ENCODE data around the gene PALM.

PALM gene, protein sequence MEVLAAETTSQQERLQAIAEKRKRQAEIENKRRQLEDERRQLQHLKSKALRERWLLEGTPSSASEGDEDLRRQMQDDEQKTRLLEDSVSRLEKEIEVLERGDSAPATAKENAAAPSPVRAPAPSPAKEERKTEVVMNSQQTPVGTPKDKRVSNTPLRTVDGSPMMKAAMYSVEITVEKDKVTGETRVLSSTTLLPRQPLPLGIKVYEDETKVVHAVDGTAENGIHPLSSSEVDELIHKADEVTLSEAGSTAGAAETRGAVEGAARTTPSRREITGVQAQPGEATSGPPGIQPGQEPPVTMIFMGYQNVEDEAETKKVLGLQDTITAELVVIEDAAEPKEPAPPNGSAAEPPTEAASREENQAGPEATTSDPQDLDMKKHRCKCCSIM

DNA sequence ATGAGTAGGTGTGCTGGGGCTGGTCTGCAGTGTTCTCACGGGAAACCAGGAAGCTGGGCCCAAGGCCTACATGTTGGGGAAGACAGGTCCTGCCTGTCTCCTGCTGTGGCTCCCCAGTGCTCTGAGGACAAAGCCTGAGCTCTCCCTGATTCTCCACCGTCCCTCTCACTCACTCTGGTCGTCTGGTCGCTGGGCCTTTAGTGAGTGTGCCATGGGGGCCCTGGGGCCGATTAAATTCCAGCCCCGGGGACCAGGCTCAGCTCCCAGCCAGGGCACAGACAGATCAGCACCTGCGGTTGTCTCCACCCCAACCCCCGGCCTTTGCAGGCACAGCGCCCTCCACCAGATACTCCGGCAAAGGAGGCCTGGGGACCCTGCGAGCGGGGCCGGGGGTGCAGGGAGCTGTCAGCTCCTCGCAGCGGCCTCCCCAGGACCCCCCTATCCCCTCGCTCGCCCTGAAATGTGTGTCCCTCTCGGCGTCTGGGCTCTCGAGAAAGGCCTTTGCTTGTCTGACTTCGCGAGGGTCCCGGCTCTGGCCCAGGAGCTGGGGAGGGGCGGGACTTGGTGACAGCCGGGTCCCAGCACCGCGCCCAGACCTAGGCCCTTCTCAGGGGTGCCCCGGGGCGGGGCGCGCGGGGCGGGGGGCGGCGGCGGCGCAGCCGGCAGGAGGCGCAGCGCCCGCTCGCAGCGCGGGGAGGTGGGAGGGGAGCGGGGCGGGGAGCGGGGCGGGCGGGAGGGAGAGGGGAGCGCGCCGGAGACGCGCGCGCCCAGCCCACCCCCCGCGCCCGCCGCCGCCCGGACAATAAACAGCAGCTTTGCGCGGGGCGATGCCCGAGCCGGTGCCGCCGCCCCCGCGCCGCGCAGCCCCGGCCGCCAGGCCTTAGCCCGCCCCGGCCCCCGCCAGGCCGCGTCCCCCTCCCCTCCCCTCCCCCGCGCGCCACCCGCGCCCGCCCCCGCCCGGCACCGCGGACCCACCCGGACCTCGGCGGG, at the start of gene PALM:
TSS of gene PALM (plus strand) at position 782 of the 990 bp plus-strand sequence. CDS start 212 bp downstream, outside the sequence.
- no peak for TF ChIP-seq ZFX (IDR thresholded peaks at IDR 0.05)
- TF ChIP-seq, protein P1, sequence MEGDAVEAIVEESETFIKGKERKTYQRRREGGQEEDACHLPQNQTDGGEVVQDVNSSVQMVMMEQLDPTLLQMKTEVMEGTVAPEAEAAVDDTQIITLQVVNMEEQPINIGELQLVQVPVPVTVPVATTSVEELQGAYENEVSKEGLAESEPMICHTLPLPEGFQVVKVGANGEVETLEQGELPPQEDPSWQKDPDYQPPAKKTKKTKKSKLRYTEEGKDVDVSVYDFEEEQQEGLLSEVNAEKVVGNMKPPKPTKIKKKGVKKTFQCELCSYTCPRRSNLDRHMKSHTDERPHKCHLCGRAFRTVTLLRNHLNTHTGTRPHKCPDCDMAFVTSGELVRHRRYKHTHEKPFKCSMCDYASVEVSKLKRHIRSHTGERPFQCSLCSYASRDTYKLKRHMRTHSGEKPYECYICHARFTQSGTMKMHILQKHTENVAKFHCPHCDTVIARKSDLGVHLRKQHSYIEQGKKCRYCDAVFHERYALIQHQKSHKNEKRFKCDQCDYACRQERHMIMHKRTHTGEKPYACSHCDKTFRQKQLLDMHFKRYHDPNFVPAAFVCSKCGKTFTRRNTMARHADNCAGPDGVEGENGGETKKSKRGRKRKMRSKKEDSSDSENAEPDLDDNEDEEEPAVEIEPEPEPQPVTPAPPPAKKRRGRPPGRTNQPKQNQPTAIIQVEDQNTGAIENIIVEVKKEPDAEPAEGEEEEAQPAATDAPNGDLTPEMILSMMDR (conservative IDR thresholded peaks at IDR 0.05) = no peak
- peak within 1 kb of the TSS; percentile 5 for H3K27ac ChIP-seq

DNA sequence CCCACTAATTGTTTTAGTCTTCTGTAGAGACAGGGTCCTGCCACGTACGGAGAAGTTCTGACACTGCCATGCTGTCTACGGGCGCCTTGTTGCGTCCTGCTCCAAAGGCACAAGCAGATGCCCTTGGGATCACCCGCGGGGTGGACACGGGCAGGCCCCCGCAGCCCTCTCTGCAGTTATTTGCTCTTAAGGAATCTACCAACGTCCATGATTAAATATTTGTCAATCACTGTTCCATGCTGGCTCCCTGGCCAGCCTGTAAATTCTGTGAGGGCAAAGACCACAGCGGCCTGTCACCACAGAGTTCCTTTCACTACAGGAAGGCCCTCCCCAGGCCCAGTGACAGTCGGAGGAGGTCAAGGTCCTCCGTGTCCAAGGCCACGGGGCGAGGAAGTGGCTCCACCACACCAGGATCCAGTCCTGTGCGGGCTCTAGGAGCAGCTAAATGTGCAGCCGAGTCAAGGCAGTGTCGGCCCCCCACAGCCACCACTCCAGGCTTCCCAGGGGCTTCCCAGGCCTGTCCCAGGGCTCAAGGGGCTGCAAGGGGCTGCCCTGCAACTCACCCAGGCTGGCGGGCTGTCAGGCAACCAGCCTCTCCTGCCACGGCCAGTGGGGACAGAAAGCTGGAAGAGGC, 47.8 kb upstream of the PALM start:
- no peak for TF ChIP-seq ZFX (IDR thresholded peaks at IDR 0.05)
- TF ChIP-seq, protein P1 (conservative IDR thresholded peaks at IDR 0.05) = no peak
- peak overlapping the region; percentile 100 for H3K27ac ChIP-seq

DNA sequence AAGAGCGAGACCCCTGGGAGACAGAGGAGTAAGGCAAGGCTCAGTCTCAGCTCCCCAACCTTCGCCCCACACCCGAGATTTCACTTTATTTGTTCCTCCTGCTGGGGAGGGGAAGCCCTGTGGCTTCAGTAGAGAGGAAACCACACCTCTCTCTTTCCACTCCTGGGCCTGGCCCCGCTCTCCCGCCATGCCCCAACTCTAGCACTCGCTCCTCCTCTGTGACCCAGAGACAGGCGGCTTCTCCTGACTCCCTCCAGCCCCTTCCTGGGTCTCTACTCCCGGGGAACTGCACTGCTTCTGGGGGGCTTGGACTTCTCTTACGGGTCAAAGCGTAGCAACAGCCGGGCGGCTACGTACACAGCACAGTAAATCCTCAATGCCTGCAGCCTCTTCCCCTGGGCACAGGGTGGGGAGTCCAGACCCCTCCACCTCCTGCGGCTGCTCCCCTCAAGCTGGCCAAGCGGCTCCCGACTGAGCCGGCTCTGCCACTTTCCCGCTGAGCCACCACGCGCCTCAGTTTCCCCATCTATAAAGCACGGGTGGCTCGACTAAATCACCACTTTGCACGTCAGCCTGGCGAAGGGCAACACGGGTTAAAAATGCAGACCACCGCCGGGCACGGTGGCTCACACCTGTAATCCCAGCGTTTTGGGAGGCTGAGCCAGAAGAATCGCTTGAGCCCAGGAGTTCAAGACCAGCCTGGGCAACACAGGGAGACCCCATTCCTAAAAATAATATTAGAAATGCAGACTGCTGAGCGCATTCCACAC, 47.1 kb upstream of the PALM start:
- TF ChIP-seq, protein P1 (conservative IDR thresholded peaks at IDR 0.05) = no peak
- TF ChIP-seq ZFX (IDR thresholded peaks at IDR 0.05) = no peak
- peak overlapping the region; percentile 100 for H3K27ac ChIP-seq

DNA sequence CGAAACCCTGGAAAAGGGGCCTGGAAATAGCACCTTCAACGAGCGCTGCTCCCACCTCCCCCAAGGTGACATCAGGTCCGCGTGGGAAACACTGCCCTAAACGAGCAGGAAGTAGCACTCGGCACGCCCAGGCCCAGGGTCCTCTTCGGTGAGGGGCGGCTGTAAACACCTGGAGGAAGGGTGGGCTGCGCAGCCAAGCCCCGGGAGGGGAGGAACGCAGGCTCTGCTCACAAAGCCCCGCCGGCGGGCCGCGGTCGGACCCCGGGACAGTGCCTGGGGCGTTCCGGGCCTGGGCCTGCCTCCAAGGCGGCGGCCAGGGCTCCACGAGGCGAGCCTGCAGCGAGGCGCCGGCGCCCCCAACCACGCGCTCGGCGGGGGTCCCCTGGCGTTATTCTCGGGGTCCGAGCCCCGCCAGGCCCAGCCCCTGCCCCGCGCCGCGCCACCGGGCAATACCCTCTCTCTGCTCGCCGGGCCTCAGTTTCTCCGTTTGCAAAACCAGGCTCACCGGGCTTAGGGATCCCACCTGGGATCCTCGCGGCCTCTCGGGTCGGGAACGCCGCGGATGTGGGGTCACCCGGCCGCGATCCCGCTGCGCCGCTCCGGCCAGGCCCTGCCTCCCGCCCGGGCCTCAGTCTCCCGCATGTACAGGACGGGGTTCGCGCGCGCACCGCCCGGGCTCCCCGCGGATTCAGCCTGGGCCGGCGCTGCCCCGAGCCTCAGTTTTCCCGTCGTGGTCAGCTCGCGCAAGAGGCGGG, 46.4 kb upstream of the PALM start:
- peak overlapping the region; percentile 100 for H3K27ac ChIP-seq

DNA sequence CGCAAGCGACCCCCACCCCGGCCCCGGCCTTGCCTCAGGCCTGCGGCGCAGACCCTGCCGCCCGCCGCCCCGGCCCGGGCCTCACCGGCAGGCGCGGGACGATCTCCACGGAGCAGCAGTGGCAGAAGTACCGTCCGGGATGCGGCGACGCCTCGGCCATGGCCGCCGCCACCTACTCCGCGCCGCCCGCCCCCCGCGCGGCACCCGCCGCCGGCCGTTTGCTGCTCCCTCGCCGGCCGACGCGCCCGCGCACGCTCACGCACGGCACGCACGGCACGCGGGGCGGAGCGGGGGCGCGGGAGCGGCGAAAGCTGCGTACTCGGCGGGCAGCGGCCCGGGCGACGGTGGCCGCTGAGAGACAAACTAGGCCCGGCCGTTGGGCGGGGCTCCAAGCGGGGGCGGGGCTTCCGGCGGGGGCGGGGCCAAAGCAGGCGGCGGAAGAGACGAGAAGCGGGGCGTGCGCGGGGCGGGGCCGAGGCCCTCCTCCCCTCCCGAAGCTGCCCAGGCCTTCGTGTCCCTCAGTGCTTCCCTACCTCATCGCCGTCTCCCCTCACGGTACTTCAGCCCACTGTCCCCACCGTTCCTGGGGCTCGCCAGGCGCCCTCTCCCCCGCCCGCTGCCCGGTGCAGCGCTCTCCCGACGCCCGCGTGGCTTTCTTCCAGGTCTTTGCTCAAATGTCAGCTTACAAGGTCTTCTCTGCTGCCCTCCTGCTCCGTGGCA, 45.6 kb upstream of the PALM start, which contains the start of gene RNF126:
TSS of gene RNF126 (minus strand) at position 253 of the 720 bp plus-strand sequence. CDS start at position 160, 93 bp downstream.
- peak; percentile 73; the same call in 1 of the 2 replicates for TF ChIP-seq ZFX (IDR thresholded peaks at IDR 0.05)
- TF ChIP-seq, protein P1 (conservative IDR thresholded peaks at IDR 0.05) = no peak
- H3K27ac ChIP-seq = peak within 1 kb of the TSS; percentile 100

More for the DNA sequence above, 46.4 kb upstream of the PALM start:
- peak; percentile 91 for TF ChIP-seq ZFX (IDR thresholded peaks at IDR 0.05)
- TF ChIP-seq, protein P1 (conservative IDR thresholded peaks at IDR 0.05) = no peak

Measured in C4-2B (cell line).